Osteocyte (in vitro differentiated cells): ENCODE results near the gene CDSN. TPM values are rescaled to one million over a fixed set of nuclear protein-coding genes. Genes with fewer than 3 reads are reported as not detected.

ENCODE experiments used
- DNase-seq: peaks from one replicate; pipeline ENCODE4 v3.0.0; 2021; ENCODE audit warnings: mixed read lengths; ENCODE audit not compliant: unreplicated experiment; ENCODE audit errors: extremely low spot score
- H3K27ac Mint-ChIP-seq: one replicate; pipeline ENCODE4 v1.8.0; 2021; ENCODE audit warnings: mild to moderate bottlenecking, mixed read lengths; ENCODE audit not compliant: unreplicated experiment
- H3K27me3 Mint-ChIP-seq: one replicate; pipeline ENCODE4 v1.8.0; 2021; ENCODE audit warnings: mixed read lengths; ENCODE audit not compliant: unreplicated experiment
- H3K36me3 Mint-ChIP-seq: one replicate; pipeline ENCODE4 v1.8.0; 2021; ENCODE audit warnings: mixed read lengths; ENCODE audit not compliant: unreplicated experiment
- H3K4me1 Mint-ChIP-seq: one replicate; pipeline ENCODE4 v1.8.0; 2021; ENCODE audit warnings: mixed read lengths; ENCODE audit not compliant: unreplicated experiment
- H3K4me3 Mint-ChIP-seq: one replicate; pipeline ENCODE4 v1.8.0; 2021; ENCODE audit warnings: mild to moderate bottlenecking, moderate library complexity, mixed read lengths; ENCODE audit not compliant: unreplicated experiment
- H3K9me3 Mint-ChIP-seq: one replicate; pipeline ENCODE4 v1.8.0; 2021; ENCODE audit warnings: mixed read lengths; ENCODE audit not compliant: unreplicated experiment
- total RNA-seq: library from RNA; stranded (reverse); gene quantifications from 2 replicates; pipeline ENCODE4 v1.2.1, GENCODE V29; 2021
- TF ChIP-seq, protein P1 (sequence below): fragments of 200-600 bp; sonication (generic); IDR thresholded peaks from 2 replicates; pipeline ENCODE4 v1.5.0; 2021; ENCODE audit warnings: antibody characterized with exemption, mild to moderate bottlenecking, moderate library complexity

The CDSN gene
- total RNA-seq, 1 donor from 2014 or later = not detected

DNA sequence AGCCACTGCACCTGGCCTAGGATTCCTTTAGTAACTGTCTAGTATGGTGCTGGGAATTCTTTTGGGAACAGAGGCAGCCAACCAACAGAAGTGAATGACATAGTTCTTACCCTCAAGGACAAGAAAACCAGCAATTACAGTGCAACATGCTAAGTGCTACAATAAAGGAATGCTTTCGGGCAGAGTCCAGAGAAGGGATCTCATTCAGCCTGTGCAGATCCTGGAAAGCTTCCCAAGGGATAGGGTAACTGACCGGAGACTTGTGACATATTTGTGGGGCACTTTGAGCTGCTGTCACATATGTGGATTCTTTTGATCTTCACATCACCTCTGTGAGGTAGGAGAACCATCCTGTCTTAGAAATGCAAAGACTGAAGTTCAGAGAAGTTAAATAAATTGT is 54.7 kb downstream of the CDSN start:
- peaks cover 7% of the 10 kb centered on the region for H3K4me1 Mint-ChIP-seq
- no peak overlapping the region for H3K27ac Mint-ChIP-seq
- H3K9me3 Mint-ChIP-seq = no peaks in the 10 kb centered on the region
- H3K36me3 Mint-ChIP-seq = no peaks in the 10 kb centered on the region
- DNase-seq = no peak
- H3K4me3 Mint-ChIP-seq = no peak overlapping the region
- TF ChIP-seq, protein P1, sequence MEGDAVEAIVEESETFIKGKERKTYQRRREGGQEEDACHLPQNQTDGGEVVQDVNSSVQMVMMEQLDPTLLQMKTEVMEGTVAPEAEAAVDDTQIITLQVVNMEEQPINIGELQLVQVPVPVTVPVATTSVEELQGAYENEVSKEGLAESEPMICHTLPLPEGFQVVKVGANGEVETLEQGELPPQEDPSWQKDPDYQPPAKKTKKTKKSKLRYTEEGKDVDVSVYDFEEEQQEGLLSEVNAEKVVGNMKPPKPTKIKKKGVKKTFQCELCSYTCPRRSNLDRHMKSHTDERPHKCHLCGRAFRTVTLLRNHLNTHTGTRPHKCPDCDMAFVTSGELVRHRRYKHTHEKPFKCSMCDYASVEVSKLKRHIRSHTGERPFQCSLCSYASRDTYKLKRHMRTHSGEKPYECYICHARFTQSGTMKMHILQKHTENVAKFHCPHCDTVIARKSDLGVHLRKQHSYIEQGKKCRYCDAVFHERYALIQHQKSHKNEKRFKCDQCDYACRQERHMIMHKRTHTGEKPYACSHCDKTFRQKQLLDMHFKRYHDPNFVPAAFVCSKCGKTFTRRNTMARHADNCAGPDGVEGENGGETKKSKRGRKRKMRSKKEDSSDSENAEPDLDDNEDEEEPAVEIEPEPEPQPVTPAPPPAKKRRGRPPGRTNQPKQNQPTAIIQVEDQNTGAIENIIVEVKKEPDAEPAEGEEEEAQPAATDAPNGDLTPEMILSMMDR = no peak
- H3K27me3 Mint-ChIP-seq = peaks cover 5% of the 10 kb centered on the region

Other genes with a start within 250 kb of the CDSN start
- 130 and 146 TPM in 2 replicates for gene DDR1, start 235.9 kb downstream of the CDSN start, total RNA-seq
- gene GTF2H4, start 212.2 kb downstream of the CDSN start, total RNA-seq = 35.5 and 39.3 TPM in 2 replicates
- gene VARS2, start 206.2 kb downstream of the CDSN start, total RNA-seq = 44.0 and 46.4 TPM in 2 replicates
- not detected in 2 replicates for gene SFTA2, start 188.3 kb downstream of the CDSN start, total RNA-seq
- not detected in 2 replicates for gene MUCL3, start 179.5 kb downstream of the CDSN start, total RNA-seq
- gene MUC21, start 136.7 kb downstream of the CDSN start, total RNA-seq = not detected in 2 replicates
- gene MUC22, start 110.0 kb downstream of the CDSN start, total RNA-seq = not detected in 2 replicates
- gene C6orf15, start 7.9 kb downstream of the CDSN start, total RNA-seq = not detected in 2 replicates
- gene PSORS1C1, start 5.6 kb downstream of the CDSN start, total RNA-seq = 3.2 and 6.2 TPM in 2 replicates
- gene PSORS1C2, start 18.6 kb upstream of the CDSN start, total RNA-seq = not detected in 2 replicates
- gene CCHCR1, start 37.4 kb upstream of the CDSN start, total RNA-seq = 16.7 and 19.0 TPM in 2 replicates
- 8.2 and 8.8 TPM in 2 replicates for gene TCF19, start 38.1 kb upstream of the CDSN start, total RNA-seq
- not detected in 2 replicates for gene POU5F1, start 50.2 kb upstream of the CDSN start, total RNA-seq
- 408 and 450 TPM in 2 replicates for gene HLA-C, start 151.6 kb upstream of the CDSN start, total RNA-seq
- 642 and 768 TPM in 2 replicates for gene HLA-B, start 236.7 kb upstream of the CDSN start, total RNA-seq